SK-N-SH (cell line): Measurements from ENCODE around the gene NDUFS2. TPM values are rescaled to one million over a fixed set of nuclear protein-coding genes. Genes with fewer than 3 reads are reported as not detected.

Source experiments
- CTCF ChIA-PET: fragments of 300-600, 350-600 bp; formaldehyde crosslinking; extraction: SDS; loops from one replicate; lab custom pipeline; 2021; lab: Yijun Ruan, JAX
- POLR2A ChIA-PET: fragments of 350-600 bp; sonication (Branson Sonifier 250); formaldehyde crosslinking; extraction: SDS; loops from one replicate; lab custom pipeline; 2020; ENCODE audit warnings: antibody characterized with exemption, inconsistent platforms; lab: Yijun Ruan, JAX
- DNase-seq: peaks from one replicate; pipeline ENCODE4 v3.0.0; 2012
- H2AFZ ChIP-seq: fragments of 200-600 bp; sonication (generic); 2 replicates; pipeline ENCODE4 v1.8.1; 2016; ENCODE audit warnings: antibody characterized with exemption, mild to moderate bottlenecking, low read depth
- H3F3A ChIP-seq: fragments of 200-600 bp; sonication (generic); replicated peaks from 2 replicates; pipeline ENCODE3; 2016; ENCODE audit warnings: antibody characterized with exemption, mild to moderate bottlenecking; ENCODE audit not compliant: insufficient read depth
- H3K27ac ChIP-seq, 2 experiments: fragments of 200-500 bp in 1 of 2; fragments of 200-600 bp in 1 of 2; sonication (Bioruptor generic) in 1 of 2; sonication (generic), shearing (Covaris generic) in 1 of 2; 2 replicates each; pipeline versions ENCODE4 v1.5.1 to v1.6.1; 2014 to 2016; ENCODE audit warnings: low read depth in 2 of 2, inconsistent platforms in 1 of 2, low read length in 1 of 2, mild to moderate bottlenecking in 1 of 2, mixed read lengths in 1 of 2
- H3K27me3 ChIP-seq: fragments of 200-600 bp; sonication (generic), shearing (Covaris generic); 2 replicates; pipeline ENCODE4 v1.6.1; 2016; ENCODE audit warnings: mixed run types; ENCODE audit not compliant: insufficient read depth
- H3K36me3 ChIP-seq, 2 experiments: fragments of 200-500 bp in 1 of 2; fragments of 200-600 bp in 1 of 2; sonication (Bioruptor generic) in 1 of 2; sonication (generic) in 1 of 2; replicated peaks in 1 of 2; 2 replicates each; pipeline versions ENCODE3 to v1.5.1; 2014 to 2016; ENCODE audit warnings: low read length in 1 of 2, mild to moderate bottlenecking in 1 of 2; ENCODE audit not compliant: insufficient read depth in 2 of 2, control insufficient read depth in 1 of 2
- H3K4me1 ChIP-seq, 2 experiments: fragments of 200-500 bp in 1 of 2; fragments of 200-600 bp in 1 of 2; sonication (Bioruptor generic) in 1 of 2; sonication (generic), shearing (Covaris generic) in 1 of 2; 2 replicates each; pipeline versions ENCODE4 v1.5.1 to v1.6.1; 2014 to 2016; ENCODE audit warnings: low read depth in 1 of 2, low read length in 1 of 2, mixed run types in 1 of 2; ENCODE audit not compliant: insufficient read depth in 2 of 2, control insufficient read depth in 1 of 2
- H3K4me2 ChIP-seq: fragments of 200-600 bp; sonication (generic), shearing (Covaris generic); 2 replicates; pipeline ENCODE4 v1.6.1; 2017; ENCODE audit warnings: mixed run types
- H3K4me3 ChIP-seq, 2 experiments: fragments of 200-500 bp in 1 of 2; fragments of 200-600 bp in 1 of 2; sonication (Bioruptor generic) in 1 of 2; sonication (generic), shearing (Covaris generic) in 1 of 2; 2 replicates each; pipeline versions ENCODE4 v1.5.1 to v1.8.1; 2014 to 2016; ENCODE audit warnings: low read depth in 2 of 2, inconsistent platforms in 1 of 2, low read length in 1 of 2, mild to moderate bottlenecking in 1 of 2, mixed read lengths in 1 of 2, moderate library complexity in 1 of 2
- H3K79me2 ChIP-seq: fragments of 200-600 bp; sonication (generic); 2 replicates; pipeline ENCODE4 v1.8.1; 2017; ENCODE audit warnings: mild to moderate bottlenecking; ENCODE audit not compliant: insufficient read depth
- H3K9ac ChIP-seq: fragments of 200-600 bp; sonication (generic); 2 replicates; pipeline ENCODE4 v1.6.1; 2017; ENCODE audit warnings: mixed run types
- H3K9me2 ChIP-seq: fragments of 200-600 bp; sonication (generic); 2 replicates; pipeline ENCODE4 v1.6.1; 2017; ENCODE audit warnings: mixed run types
- H3K9me3 ChIP-seq: fragments of 200-600 bp; sonication (generic); 2 replicates; pipeline ENCODE4 v1.6.1; 2017; ENCODE audit warnings: mixed run types, mild to moderate bottlenecking, moderate library complexity
- H4K20me1 ChIP-seq: fragments of 200-600 bp; sonication (generic); 2 replicates; pipeline ENCODE4 v1.6.1; 2017; ENCODE audit warnings: mild to moderate bottlenecking, mixed run types; ENCODE audit not compliant: insufficient read depth
- CHD2 ChIP-seq: fragments of 150-350 bp; IDR thresholded peaks from 2 replicates; pipeline ENCODE4 v1.6.1; 2018; ENCODE audit warnings: low read length; ENCODE audit not compliant: partially characterized antibody
- CTCF ChIP-seq: fragments of 200-600 bp; sonication (generic); IDR thresholded peaks from 2 replicates; pipeline ENCODE4 v1.6.1; 2017; ENCODE audit warnings: antibody characterized with exemption, mild to moderate bottlenecking, moderate library complexity
- EP300 ChIP-seq, 2 experiments: IDR thresholded peaks; 2 replicates each; pipeline versions ENCODE4 v1.4.0 to v1.6.1; 2012; ENCODE audit warnings: borderline replicate concordance in 1 of 2, low read depth in 1 of 2, low read length in 1 of 2
- EZH2phosphoT487 ChIP-seq: fragments of 200-600 bp; sonication (generic); IDR thresholded peaks from 2 replicates; pipeline ENCODE4 v1.6.1; 2017; ENCODE audit warnings: low read depth, mixed run types, mild to moderate bottlenecking, antibody characterized with exemption, moderate library complexity, borderline replicate concordance
- FOSL2 ChIP-seq: IDR thresholded peaks from 2 replicates; pipeline ENCODE4 v1.4.0; 2012; ENCODE audit warnings: low read depth, mild to moderate bottlenecking, moderate library complexity, borderline replicate concordance
- FOXJ3 ChIP-seq: sonication (generic); formaldehyde crosslinking; IDR thresholded peaks from 2 replicates; pipeline ENCODE4 v1.5.1; 2020; ENCODE audit warnings: mild to moderate bottlenecking, missing genetic modification reagents
- GATA2 ChIP-seq: sonication (generic); formaldehyde crosslinking; IDR thresholded peaks from 2 replicates; pipeline ENCODE4 v1.5.0; 2020; ENCODE audit warnings: mild to moderate bottlenecking, missing genetic modification reagents
- MAX ChIP-seq: IDR thresholded peaks from 2 replicates; pipeline ENCODE4 v1.4.0; 2012; ENCODE audit warnings: low read depth
- MEF2A ChIP-seq: IDR thresholded peaks from 2 replicates; pipeline ENCODE4 v1.4.0; 2012; ENCODE audit warnings: low read depth, borderline replicate concordance
- MXI1 ChIP-seq: IDR thresholded peaks from 2 replicates; pipeline ENCODE4 v1.6.1; 2012; ENCODE audit warnings: mild to moderate bottlenecking, low read depth, low read length, improper control_type of control experiment
- NRF1 ChIP-seq: IDR thresholded peaks from 2 replicates; pipeline ENCODE4 v1.6.1; 2012; ENCODE audit warnings: low read depth, mild to moderate bottlenecking, low read length
- PBX3 ChIP-seq: IDR thresholded peaks from 2 replicates; pipeline ENCODE4; 2012
- POLR2AphosphoS5 ChIP-seq: IDR thresholded peaks from 2 replicates; pipeline ENCODE4 v1.6.1; 2012; ENCODE audit warnings: low read depth, low read length
- RCOR1 ChIP-seq: fragments of 150-350 bp; IDR thresholded peaks from 2 replicates; pipeline ENCODE4 v1.6.1; 2017; ENCODE audit warnings: antibody characterized with exemption, low read length
- RXRA ChIP-seq: IDR thresholded peaks from 2 replicates; pipeline ENCODE4 v1.4.0; 2012; ENCODE audit warnings: low read depth, mild to moderate bottlenecking, borderline replicate concordance
- SIN3A ChIP-seq: IDR thresholded peaks from 2 replicates; pipeline ENCODE4 v1.6.1; 2012; ENCODE audit warnings: low read depth, mild to moderate bottlenecking, low read length, moderate library complexity, borderline replicate concordance
- SMC3 ChIP-seq: IDR thresholded peaks from 2 replicates; pipeline ENCODE4 v1.6.1; 2012; ENCODE audit warnings: low read depth, low read length, improper control_type of control experiment
- TAF1 ChIP-seq: IDR thresholded peaks from 2 replicates; pipeline ENCODE4 v1.6.1; 2012; ENCODE audit warnings: low read depth, mild to moderate bottlenecking, low read length, moderate library complexity, borderline replicate concordance
- TCF12 ChIP-seq: IDR thresholded peaks from 2 replicates; pipeline ENCODE4 v1.4.0; 2012
- TEAD4 ChIP-seq: IDR thresholded peaks from 2 replicates; pipeline ENCODE4 v1.4.0; 2012; ENCODE audit warnings: mild to moderate bottlenecking, borderline replicate concordance; ENCODE audit not compliant: insufficient read depth
- USF1 ChIP-seq: IDR thresholded peaks from 2 replicates; pipeline ENCODE4 v1.4.0; 2012; ENCODE audit warnings: low read depth, borderline replicate concordance
- YY1 ChIP-seq: IDR thresholded peaks from 2 replicates; pipeline ENCODE4 v1.4.0; 2012; ENCODE audit warnings: low read depth, mild to moderate bottlenecking
- WGBS: methylation state at CpG from one replicate; pipeline ENCODE4 v1.1.6; 2017; ENCODE audit warnings: low lambda C conversion rate; 5-methylcytosine and 5-hydroxymethylcytosine counted together
- polyA plus RNA-seq, 3 experiments: library from polyadenylated mRNA; depleted of rRNA; stranded (reverse); fragments of >200 nt; gene quantifications; 2 replicates each; pipeline ENCODE4 v1.2.3, GENCODE V29; 2012

NDUFS2 gene
- polyA plus RNA-seq, 1 of the 3 experiments (the other 2 are of a cell fraction) = 203 TPM

GRCh38 chr1:161196521-161197451, 5.4 kb upstream of the NDUFS2 start:
- TF ChIP-seq PBX3 (no peak), TEAD4 (no peak), SMC3 (0 out of 2 replicates have a peak, but pooled peaks have one; percentile 16), GATA2 (CRISPR knock-in tag) (no peak), YY1 (no peak; the same call in 1 of the 2 replicates), TCF12 (peak; percentile 77), CTCF (no peak), RXRA (no peak), POLR2AphosphoS5 (peak; percentile 77), USF1 (no peak), EZH2phosphoT487 (no peak), RCOR1 (0 out of 2 replicates have a peak, but pooled peaks have one; percentile 21), SIN3A (no peak), MAX (peak; percentile 77), MEF2A (no peak), NRF1 (no peak), FOXJ3 (CRISPR knock-in tag) (no peak), CHD2 (peak; percentile 57), TAF1 (peak; percentile 67), EP300 (IDR thresholded peaks at IDR 0.05; ENCODE audit: borderline replicate concordance in 1 of 2, low read depth in 1 of 2, low read length in 1 of 2) (0 out of 4 replicates have a peak, but pooled peaks of 1 of the 2 experiments have one; percentile 50), FOSL2 (no peak), MXI1 (peak; percentile 92)
- Histone ChIP-seq H3K27ac (peak overlapping the region; percentile 84 to 99), H3K79me2 (no peaks in the 10 kb centered on the region), H3K4me1 (peaks cover 28 to 75% of the 10 kb centered on the region in 2 experiments), H3K4me2 (peak overlapping the region; percentile 79), H4K20me1 (no peaks in the 10 kb centered on the region), H3F3A (peaks cover 4% of the 10 kb centered on the region), H3K9me3 (no peaks in the 10 kb centered on the region), H3K9me2 (no peaks in the 10 kb centered on the region), H3K9ac (peak overlapping the region; percentile 66), H3K4me3 (peak overlapping the region; percentile 42 to 57), H3K36me3 (peaks cover 0 to 9% of the 10 kb centered on the region in 2 experiments), H3K27me3 (no peaks in the 10 kb centered on the region), H2AFZ (peak overlapping the region; percentile 94)
- ChIA-PET CTCF (interaction anchor here (0.8 to 7.0 kb wide), 6 partner anchors 14 to 184 kb away, joined by 3 to 62 read pairs (median 4); partner anchors contain the start of gene TOMM40L), POLR2A (interaction anchor here (0.5 to 1.5 kb wide), 8 partner anchors 12 to 779 kb away, joined by 3 to 7 read pairs (median 4); partner anchors contain the start of genes PPOX, TOMM40L and UFC1)
- WGBS = 43% methylated on average over 19 of the region's 27 CpGs
- DNase-seq = peak; percentile 88
